Suprapubic skin (tissue), 4 donors: Measurements from ENCODE around the gene TMEM236. TPM values are rescaled to one million over a fixed set of nuclear protein-coding genes. Genes with fewer than 3 reads are reported as not detected.

Experiments used
- DNase-seq, 2 donors: peaks; one replicate each; pipeline ENCODE4 v3.0.0-alpha.2; 2019; ENCODE audit warnings: low spot score in 2 of 2
- H3K27ac ChIP-seq: fragments of 200-600 bp; sonication (generic); one replicate; pipeline ENCODE4 v1.5.1; 2019
- H3K27me3 ChIP-seq: fragments of 200-600 bp; sonication (generic); one replicate; pipeline ENCODE4 v1.5.1; 2019
- H3K36me3 ChIP-seq: fragments of 200-600 bp; sonication (generic); one replicate; pipeline ENCODE4 v1.5.1; 2019
- H3K4me1 ChIP-seq: fragments of 200-600 bp; sonication (generic); one replicate; pipeline ENCODE4 v1.5.1; 2019
- H3K4me3 ChIP-seq: fragments of 200-600 bp; sonication (generic); one replicate; pipeline ENCODE4 v1.5.1; 2019; ENCODE audit warnings: mild to moderate bottlenecking
- H3K9me3 ChIP-seq: fragments of 200-600 bp; sonication (generic); one replicate; pipeline ENCODE4 v1.5.1; 2019
- EP300 ChIP-seq: sonication (generic); formaldehyde crosslinking; IDR thresholded peaks from one replicate; pipeline ENCODE4 v1.6.1; 2017; ENCODE audit warnings: antibody characterized with exemption
- POLR2A ChIP-seq, 2 donors: fragments of 450-650 bp; IDR thresholded peaks; one replicate each; pipeline ENCODE4 v1.6.1; 2017; ENCODE audit warnings: antibody characterized with exemption in 2 of 2, mild to moderate bottlenecking in 2 of 2, moderate library complexity in 2 of 2
- POLR2AphosphoS5 ChIP-seq, 3 donors: sonication (generic); formaldehyde crosslinking; IDR thresholded peaks; one replicate each; pipeline ENCODE4 v1.6.1; 2017; ENCODE audit warnings: antibody characterized with exemption in 3 of 3
- WGBS: methylation state at CpG from one replicate; pipeline ENCODE4 v1.1.5; 2018; 5-methylcytosine and 5-hydroxymethylcytosine counted together
- total RNA-seq, 4 donors: library from RNA; depleted of rRNA; stranded (reverse); fragments of >200 nt; gene quantifications; one replicate each; pipeline ENCODE4 v1.1.0, GENCODE V29; 2016
- TF ChIP-seq, protein P1 (sequence below), 2 donors: fragments of 200-600 bp in 1 of 2; fragments of 450-650 bp in 1 of 2; sonication (generic) in 1 of 2; IDR thresholded peaks; one replicate each; pipeline ENCODE4 v1.5.1; 2016 to 2019; ENCODE audit warnings: antibody characterized with exemption in 2 of 2, mild to moderate bottlenecking in 1 of 2, moderate library complexity in 1 of 2

The TMEM236 gene
- total RNA-seq, 4 donors from 2014 or later: 0.11 to 0.39 (median 0.13) TPM; not detected in 1

- Histone ChIP-seq H3K4me3 (no peak overlapping the region), H3K4me1 (peaks cover 6% of the 10 kb centered on the region), H3K36me3 (no peaks in the 10 kb centered on the region), H3K27ac (no peak overlapping the region), H3K27me3 (no peaks in the 10 kb centered on the region), H3K9me3 (no peaks in the 10 kb centered on the region)
- WGBS: 95% methylated on average over 3 of the region's 3 CpGs
- no peak for DNase-seq
- TF ChIP-seq POLR2AphosphoS5 (IDR thresholded peaks at IDR 0.05) (no peak), EP300 (no peak), POLR2A (IDR thresholded peaks at IDR 0.05) (no peak)
- TF ChIP-seq, protein P1, sequence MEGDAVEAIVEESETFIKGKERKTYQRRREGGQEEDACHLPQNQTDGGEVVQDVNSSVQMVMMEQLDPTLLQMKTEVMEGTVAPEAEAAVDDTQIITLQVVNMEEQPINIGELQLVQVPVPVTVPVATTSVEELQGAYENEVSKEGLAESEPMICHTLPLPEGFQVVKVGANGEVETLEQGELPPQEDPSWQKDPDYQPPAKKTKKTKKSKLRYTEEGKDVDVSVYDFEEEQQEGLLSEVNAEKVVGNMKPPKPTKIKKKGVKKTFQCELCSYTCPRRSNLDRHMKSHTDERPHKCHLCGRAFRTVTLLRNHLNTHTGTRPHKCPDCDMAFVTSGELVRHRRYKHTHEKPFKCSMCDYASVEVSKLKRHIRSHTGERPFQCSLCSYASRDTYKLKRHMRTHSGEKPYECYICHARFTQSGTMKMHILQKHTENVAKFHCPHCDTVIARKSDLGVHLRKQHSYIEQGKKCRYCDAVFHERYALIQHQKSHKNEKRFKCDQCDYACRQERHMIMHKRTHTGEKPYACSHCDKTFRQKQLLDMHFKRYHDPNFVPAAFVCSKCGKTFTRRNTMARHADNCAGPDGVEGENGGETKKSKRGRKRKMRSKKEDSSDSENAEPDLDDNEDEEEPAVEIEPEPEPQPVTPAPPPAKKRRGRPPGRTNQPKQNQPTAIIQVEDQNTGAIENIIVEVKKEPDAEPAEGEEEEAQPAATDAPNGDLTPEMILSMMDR (IDR thresholded peaks at IDR 0.05): no peak
Measured at GRCh38 chr10:17743437-17743836, 8.6 kb upstream of the TMEM236 start.

DNA sequence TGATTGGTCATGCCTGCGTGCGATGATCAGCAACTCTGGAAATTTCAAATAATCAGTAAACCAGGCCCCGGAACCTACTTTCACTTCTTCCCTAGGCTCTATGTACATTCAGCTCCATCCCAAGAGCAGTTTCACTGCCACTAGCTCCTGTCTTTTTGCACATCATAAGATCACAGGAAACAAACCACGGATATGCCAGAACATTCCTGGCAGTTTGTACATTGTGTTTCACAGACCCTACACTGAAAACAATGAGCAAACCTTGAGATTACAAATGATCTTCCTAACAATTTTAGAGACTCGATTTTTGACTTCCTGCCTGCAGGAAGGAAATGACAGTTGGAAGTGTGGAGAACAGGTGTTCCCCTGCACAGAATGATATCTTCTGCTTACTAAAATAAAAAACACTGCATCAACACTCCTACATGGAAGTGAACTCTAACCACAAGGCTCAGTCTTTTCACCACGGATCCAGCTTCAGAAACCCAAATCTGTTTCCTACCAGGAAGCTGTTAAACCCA is 7.6 kb upstream of the TMEM236 start:
- TF ChIP-seq, protein P1 (IDR thresholded peaks at IDR 0.05): no peak
- TF ChIP-seq EP300: no peak
- no peak for TF ChIP-seq POLR2A (IDR thresholded peaks at IDR 0.05)
- no peak for TF ChIP-seq POLR2AphosphoS5 (IDR thresholded peaks at IDR 0.05)
- Histone ChIP-seq H3K9me3 (no peaks in the 10 kb centered on the region), H3K4me3 (no peak overlapping the region), H3K27ac (no peak overlapping the region), H3K36me3 (no peaks in the 10 kb centered on the region), H3K4me1 (peaks cover 6% of the 10 kb centered on the region), H3K27me3 (no peaks in the 10 kb centered on the region)
- no peak for DNase-seq
- 73% methylated on average over 6 of the region's 6 CpGs for WGBS

GRCh38 chr10:17747883-17748550 is 4.0 kb upstream of the TMEM236 start:
- peaks cover 2% of the 10 kb centered on the region for H3K4me1 ChIP-seq
- peaks cover 3% of the 10 kb centered on the region for H3K27me3 ChIP-seq
- 85% methylated on average over 10 of the region's 10 CpGs for WGBS
- H3K27ac ChIP-seq: no peak overlapping the region
- DNase-seq: no peak
- no peaks in the 10 kb centered on the region for H3K36me3 ChIP-seq
- no peaks in the 10 kb centered on the region for H3K9me3 ChIP-seq
- TF ChIP-seq, protein P1 (IDR thresholded peaks at IDR 0.05): no peak
- TF ChIP-seq POLR2AphosphoS5 (IDR thresholded peaks at IDR 0.05) (no peak), POLR2A (IDR thresholded peaks at IDR 0.05) (no peak), EP300 (no peak)
- no peak overlapping the region for H3K4me3 ChIP-seq

GRCh38 chr10:17749890-17750289 is 2.1 kb upstream of the TMEM236 start:
- no peaks in the 10 kb centered on the region for H3K36me3 ChIP-seq
- peaks cover 3% of the 10 kb centered on the region for H3K27me3 ChIP-seq
- 95% methylated on average over 8 of the region's 8 CpGs for WGBS
- DNase-seq: no peak
- H3K27ac ChIP-seq: no peak overlapping the region
- no peak overlapping the region for H3K4me3 ChIP-seq
- H3K4me1 ChIP-seq: no peaks in the 10 kb centered on the region
- H3K9me3 ChIP-seq: no peaks in the 10 kb centered on the region
- TF ChIP-seq POLR2A (IDR thresholded peaks at IDR 0.05): no peak
- TF ChIP-seq POLR2AphosphoS5 (IDR thresholded peaks at IDR 0.05): no peak
- TF ChIP-seq, protein P1 (IDR thresholded peaks at IDR 0.05): no peak
- TF ChIP-seq EP300: no peak

- Histone ChIP-seq H3K27me3 (peaks cover 3% of the 10 kb centered on the region), H3K27ac (no peak overlapping the region), H3K4me1 (no peaks in the 10 kb centered on the region), H3K9me3 (no peaks in the 10 kb centered on the region), H3K36me3 (no peaks in the 10 kb centered on the region), H3K4me3 (no peak overlapping the region)
- TF ChIP-seq POLR2A (IDR thresholded peaks at IDR 0.05): no peak
- TF ChIP-seq POLR2AphosphoS5 (IDR thresholded peaks at IDR 0.05): no peak
- TF ChIP-seq, protein P1 (IDR thresholded peaks at IDR 0.05): no peak
- no peak for TF ChIP-seq EP300
- no peak for DNase-seq
- 72% methylated on average over 7 of the region's 7 CpGs for WGBS
Measured at GRCh38 chr10:17756557-17757217, 4.7 kb downstream of the TMEM236 start.
